Fibroblast of lung (primary cell): ENCODE data around the gene RAPGEF4.

Source experiments
- CTCF ChIP-seq, 2 donors: IDR thresholded peaks in 1 of 2; conservative IDR thresholded peaks in 1 of 2; 1 replicate in 1 of 2; 2 replicates in 1 of 2; pipeline ENCODE4 v1.5.1; 2011 to 2012; ENCODE audit warnings: low read length in 2 of 2, control low read depth in 1 of 2, inconsistent platforms in 1 of 2, low read depth in 1 of 2, mild to moderate bottlenecking in 1 of 2
- EZH2 ChIP-seq: IDR thresholded peaks from 2 replicates; pipeline ENCODE4 v1.5.1; 2012; ENCODE audit warnings: low read length, control low read depth, mild to moderate bottlenecking; ENCODE audit errors: missing control alignments

- TF ChIP-seq CTCF (conservative IDR thresholded peaks at IDR 0.05 in 1 of 2, IDR thresholded peaks at IDR 0.05 in 1 of 2; ENCODE audit: low read depth in 1 of 2, low read length in 2 of 2) (no peak), EZH2 (no peak)
Measured at GRCh38 chr2:172929644-172930043, 194.0 kb downstream of the RAPGEF4 start.
